Body of pancreas (tissue), 4 donors: Measurements from ENCODE around the gene WNT3.

Experiments used
- POLR2A ChIP-seq, 3 donors: fragments of 450-650 bp; IDR thresholded peaks; one replicate each; pipeline ENCODE4 v1.6.1; 2016; ENCODE audit warnings: antibody characterized with exemption in 3 of 3, mild to moderate bottlenecking in 2 of 3
- TF ChIP-seq, protein P1 (sequence below), 7 experiments: fragments of 450-650 bp in 4 of 7; fragments of 200-600 bp in 3 of 7; sonication (generic) in 3 of 7; IDR thresholded peaks; one replicate each; pipeline ENCODE4 v1.5.1; 2016 to 2019; ENCODE audit warnings: antibody characterized with exemption in 7 of 7

- TF ChIP-seq, protein P1, sequence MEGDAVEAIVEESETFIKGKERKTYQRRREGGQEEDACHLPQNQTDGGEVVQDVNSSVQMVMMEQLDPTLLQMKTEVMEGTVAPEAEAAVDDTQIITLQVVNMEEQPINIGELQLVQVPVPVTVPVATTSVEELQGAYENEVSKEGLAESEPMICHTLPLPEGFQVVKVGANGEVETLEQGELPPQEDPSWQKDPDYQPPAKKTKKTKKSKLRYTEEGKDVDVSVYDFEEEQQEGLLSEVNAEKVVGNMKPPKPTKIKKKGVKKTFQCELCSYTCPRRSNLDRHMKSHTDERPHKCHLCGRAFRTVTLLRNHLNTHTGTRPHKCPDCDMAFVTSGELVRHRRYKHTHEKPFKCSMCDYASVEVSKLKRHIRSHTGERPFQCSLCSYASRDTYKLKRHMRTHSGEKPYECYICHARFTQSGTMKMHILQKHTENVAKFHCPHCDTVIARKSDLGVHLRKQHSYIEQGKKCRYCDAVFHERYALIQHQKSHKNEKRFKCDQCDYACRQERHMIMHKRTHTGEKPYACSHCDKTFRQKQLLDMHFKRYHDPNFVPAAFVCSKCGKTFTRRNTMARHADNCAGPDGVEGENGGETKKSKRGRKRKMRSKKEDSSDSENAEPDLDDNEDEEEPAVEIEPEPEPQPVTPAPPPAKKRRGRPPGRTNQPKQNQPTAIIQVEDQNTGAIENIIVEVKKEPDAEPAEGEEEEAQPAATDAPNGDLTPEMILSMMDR (IDR thresholded peaks at IDR 0.05) = no peak
- no peak for TF ChIP-seq POLR2A (IDR thresholded peaks at IDR 0.05)
Measured at GRCh38 chr17:46810837-46811236, 7.7 kb downstream of the WNT3 start.
